Measurements from ENCODE around the gene GINM1.

GINM1 gene

DNA sequence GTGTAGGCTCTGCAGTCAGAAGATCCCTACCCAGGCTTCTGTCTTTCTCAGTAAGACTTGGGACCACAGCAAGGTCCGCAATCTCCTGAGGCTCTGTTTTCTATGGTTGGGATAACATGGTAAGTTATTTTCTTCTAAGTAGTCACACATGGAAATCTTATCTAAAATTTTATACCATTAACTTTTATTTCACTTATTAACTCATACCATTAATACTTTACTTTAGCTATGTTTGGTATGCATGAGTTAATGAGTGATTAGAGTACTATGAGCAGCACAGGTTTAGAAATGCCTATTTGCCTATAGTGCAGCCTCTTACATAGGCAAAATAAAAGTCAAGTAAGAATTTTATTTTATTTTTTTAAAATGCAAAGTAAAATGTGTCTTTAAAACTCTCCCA lies 27.2 kb downstream of the GINM1 start:
- DNase-seq (ENCODE audit: low read depth) = no peak

DNA sequence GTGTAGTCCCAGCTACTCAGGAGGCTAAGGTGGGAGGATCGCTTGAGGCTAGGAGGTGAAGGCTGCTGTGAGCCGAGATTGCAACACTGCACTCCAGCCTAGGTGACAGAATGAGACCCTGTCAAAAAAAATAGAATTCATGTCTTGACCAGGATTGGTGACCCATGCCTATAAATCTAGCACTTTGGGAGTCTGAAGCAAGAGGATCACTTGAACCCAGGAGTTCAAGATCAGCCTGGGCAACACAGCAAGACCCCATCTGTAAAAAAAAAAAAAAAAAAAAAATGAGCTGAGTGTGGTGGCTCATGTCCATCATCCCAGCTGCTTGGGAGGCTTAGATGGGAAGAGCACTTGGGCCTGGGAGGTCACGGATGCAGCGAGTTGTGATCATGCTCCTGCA lies 34.3 kb downstream of the GINM1 start:
- no peak for DNase-seq (ENCODE audit: low read depth)

DNA sequence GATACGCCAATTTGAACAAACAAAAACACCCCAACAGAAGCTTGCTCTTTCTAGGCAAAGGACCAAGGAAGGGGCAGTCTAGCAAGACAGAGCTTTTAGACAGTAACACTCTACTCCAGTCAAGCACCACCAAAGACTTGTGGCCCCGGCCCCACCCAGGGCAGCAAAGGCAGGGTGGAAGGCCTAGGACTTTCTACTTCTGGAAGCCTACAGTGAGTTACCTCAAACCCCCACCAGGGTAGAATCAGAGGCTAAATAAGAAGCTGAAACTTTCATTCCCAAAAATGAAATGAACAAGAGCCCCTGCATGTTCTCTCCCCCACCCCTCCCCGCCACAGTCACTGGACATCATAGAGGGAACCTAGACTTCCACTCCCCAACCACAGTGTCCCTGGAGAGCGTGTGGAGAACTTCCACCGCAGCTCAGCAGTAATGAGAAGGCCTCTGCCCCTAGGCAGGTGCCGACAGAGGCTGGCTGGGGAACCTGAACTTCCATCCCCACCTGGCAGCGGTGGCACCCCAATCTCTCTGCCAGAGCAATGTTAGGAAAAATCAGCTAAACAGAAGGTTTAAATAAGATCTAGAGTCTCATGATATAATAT lies 42.3 kb downstream of the GINM1 start:
- DNase-seq (ENCODE audit: low read depth) = no peak

DNA sequence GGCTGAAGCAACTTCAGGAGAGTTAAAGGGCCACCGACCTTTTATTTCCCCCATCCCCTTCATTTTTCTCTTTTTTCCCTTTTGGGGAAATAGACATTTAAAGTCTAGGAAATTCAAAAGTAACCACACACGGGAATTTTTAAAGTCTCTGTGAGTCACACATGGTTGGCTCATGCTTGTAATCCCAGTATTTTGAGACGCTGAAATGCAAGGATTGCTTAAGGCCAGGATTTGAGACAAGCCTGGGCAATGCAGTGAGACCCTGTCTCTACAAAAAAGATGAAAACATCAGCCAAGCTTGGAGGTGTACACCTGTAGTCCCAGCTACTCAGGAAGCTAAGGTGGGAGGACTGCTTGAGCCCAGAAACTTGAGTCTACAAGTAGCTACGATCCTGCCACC lies 48.2 kb downstream of the GINM1 start:
- DNase-seq (ENCODE audit: low read depth) = no peak

DNA sequence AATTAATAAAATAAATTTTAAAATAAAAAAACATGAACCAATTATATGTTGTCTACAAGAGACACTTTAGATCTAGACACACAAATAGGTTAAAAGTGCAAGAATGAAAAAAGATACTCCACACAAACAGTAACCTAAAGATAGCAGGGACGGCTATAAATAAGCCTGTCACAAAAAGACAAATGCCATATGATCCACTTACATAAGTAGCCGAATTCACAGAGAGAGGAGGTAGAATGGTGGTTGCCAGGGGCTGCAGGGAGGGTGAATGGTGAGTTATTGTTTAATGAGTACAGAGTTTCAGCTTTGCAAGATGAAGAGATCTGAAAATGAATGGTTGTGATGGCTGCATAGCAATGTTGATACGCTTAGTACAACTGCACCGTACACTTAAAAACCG lies 49.6 kb downstream of the GINM1 start:
- no peak for DNase-seq (ENCODE audit: low read depth)

DNA sequence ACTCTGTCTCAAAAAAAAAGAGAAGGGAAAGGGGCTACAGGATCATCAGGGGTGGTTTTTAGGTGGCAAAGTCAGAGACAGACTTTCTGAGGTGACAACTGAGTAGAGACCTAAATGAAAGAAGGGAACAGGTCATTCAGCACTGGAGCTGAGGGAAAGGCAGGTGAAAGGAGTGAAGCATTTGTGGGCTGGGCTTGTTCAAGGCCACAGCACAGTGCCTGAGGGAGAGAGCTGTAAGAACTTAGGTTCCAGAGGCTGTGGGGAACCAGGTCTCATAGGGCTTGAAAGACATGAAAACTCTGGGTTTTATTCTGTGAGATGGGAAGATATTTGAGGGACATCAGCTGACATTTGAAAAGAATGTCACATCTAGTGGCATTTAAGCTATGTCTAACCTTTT lies 61.5 kb downstream of the GINM1 start:
- DNase-seq (ENCODE audit: low read depth) = no peak

DNA sequence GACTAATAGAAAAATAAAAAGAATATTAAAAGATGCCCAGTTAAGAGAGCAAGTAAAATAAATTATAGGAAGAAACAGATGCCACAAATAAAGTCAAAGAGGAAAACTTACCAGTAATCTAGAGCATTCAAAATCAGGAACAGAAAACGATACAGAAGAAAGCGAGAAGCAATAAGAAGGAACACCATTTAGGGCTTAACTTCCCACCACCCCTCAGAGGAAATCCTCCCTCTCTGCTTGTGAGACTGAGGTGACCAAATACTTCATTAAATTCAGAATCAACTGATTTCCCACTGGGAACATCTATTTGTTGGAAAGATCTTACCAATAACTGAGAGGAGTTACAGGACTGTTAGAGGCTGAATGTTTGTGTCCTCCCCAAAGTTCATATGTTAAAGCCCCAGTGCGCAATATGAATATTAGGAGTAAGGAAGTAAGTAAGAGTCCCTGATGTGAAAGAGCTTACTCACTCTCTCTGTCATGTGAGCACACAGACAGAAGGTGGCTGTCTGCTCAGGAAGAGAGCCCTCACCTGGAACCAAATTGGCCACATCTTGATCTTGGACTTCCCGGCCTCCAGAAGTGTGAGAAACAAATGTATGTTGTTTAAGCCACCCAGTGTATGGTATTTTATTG lies 62.8 kb downstream of the GINM1 start:
- no peak for DNase-seq (ENCODE audit: low read depth)

DNA sequence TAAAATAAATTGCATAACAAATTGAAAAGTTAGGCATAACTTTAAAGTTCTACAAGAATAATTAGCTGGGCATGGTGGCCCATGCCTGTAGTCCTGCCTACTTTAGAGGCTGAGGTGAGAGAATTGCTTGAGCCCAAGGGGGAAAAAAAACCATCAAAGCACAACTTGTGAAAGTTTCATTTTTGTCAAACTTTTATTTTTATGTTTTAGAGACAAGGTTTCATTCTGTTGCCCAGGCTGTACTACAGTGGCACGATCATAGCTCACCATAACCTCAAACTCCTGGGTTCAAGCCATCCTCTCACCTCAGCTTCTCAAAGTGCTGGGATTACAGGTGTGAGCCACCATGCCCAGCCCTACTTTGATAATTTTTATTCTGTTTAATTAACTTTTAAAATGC lies 68.1 kb downstream of the GINM1 start:
- no peak for DNase-seq (ENCODE audit: low read depth)

DNA sequence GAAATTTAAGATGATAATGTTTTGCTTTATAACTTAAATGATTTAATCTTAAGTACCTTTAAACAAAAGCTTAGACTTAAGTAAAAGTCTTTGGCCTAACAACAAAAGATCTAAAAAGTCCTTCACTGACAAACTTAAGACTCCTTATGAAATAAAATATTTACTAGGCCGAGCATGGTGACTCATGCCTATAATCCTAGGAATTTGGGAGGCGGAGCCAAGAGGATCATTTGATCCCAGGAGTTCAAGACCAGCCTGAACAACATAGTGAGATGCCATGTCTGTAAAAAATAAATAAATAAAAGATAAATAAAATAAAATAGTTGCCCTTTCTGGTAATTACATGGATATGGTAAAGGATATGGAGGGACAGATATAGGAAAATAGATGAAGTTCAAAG lies 69.9 kb downstream of the GINM1 start:
- DNase-seq (ENCODE audit: low read depth) = no peak

Data from T follicular helper cell (primary cell).